HepG2 (cell line): ENCODE data around the gene THAP3. TPM values are rescaled to one million over a fixed set of nuclear protein-coding genes. Genes with fewer than 3 reads are reported as not detected.
A peak's percentile ranks its signal among the peaks of the same experiment; 100 is the strongest.

Experiments
- ATAC-seq: fragments of 200-7000 bp; cut with Tn5 transposase; 3 replicates; pipeline ENCODE4 v1.9.1; 2020; ENCODE audit warnings: mild to moderate bottlenecking, moderate library complexity
- BruUV-seq: library from RNA; stranded (reverse); fragments of 400-500 nt; replicated peaks from 2 replicates; lab custom pipeline; 2021; lab: Mats Ljungman, UMichigan
- CTCF ChIA-PET: fragments of 300-600 bp; formaldehyde crosslinking; extraction: SDS; loops from one replicate; lab custom pipeline; 2021; ENCODE audit warnings: low total read pairs, inconsistent platforms, low intra/inter-chr PET ratio; lab: Yijun Ruan, JAX
- POLR2A ChIA-PET: fragments of 350-600 bp; sonication (Branson Sonifier 250); formaldehyde crosslinking; loops from one replicate; lab custom pipeline; 2020; ENCODE audit warnings: antibody characterized with exemption, inconsistent platforms; lab: Yijun Ruan, JAX
- DNase-seq: peaks from one replicate; pipeline ENCODE4 v3.0.0-alpha.2; 2015; ENCODE audit warnings: low spot score
- FAIRE-seq: peaks from 3 replicates; lab custom pipeline; 2011; peaks lifted over from hg19 to GRCh38; lab: Jason Lieb, UNC
- H2AFZ ChIP-seq: one replicate; pipeline ENCODE4 v1.6.1; 2011; ENCODE audit warnings: low read length, inconsistent platforms
- H3K27ac ChIP-seq: fragments of 300-600 bp; 3 replicates; pipeline ENCODE4 v1.8.0; 2011; ENCODE audit warnings: mixed run types, mild to moderate bottlenecking, mixed read lengths, low read length, inconsistent platforms; ENCODE audit not compliant: insufficient read depth; ENCODE audit errors: extremely low read length
- H3K27me3 ChIP-seq, 2 experiments: fragments of 200-600 bp in 1 of 2; 2 replicates in 1 of 2; 3 replicates in 1 of 2; pipeline versions ENCODE4 v1.6.0 to v1.8.0; 2011; ENCODE audit warnings: low read length in 2 of 2, mild to moderate bottlenecking in 2 of 2, moderate library complexity in 2 of 2, inconsistent platforms in 1 of 2; ENCODE audit not compliant: insufficient read depth in 2 of 2, control insufficient read depth in 1 of 2
- H3K36me3 ChIP-seq, 2 experiments: fragments of 200-600 bp in 1 of 2; replicated peaks in 1 of 2; 2 replicates in 1 of 2; 3 replicates in 1 of 2; pipeline versions ENCODE4 v1.5.1 to v1.8.0; 2011; ENCODE audit warnings: low read length in 2 of 2, inconsistent platforms in 1 of 2; ENCODE audit not compliant: insufficient read depth in 2 of 2, control insufficient read depth in 1 of 2
- H3K4me1 ChIP-seq: 2 replicates; pipeline ENCODE4 v1.5.1; 2012; ENCODE audit warnings: low read length, inconsistent platforms; ENCODE audit not compliant: insufficient read depth
- H3K4me2 ChIP-seq: 2 replicates; pipeline ENCODE4 v1.6.0; 2011; ENCODE audit warnings: low read depth, low read length, inconsistent platforms
- H3K4me3 ChIP-seq, 3 experiments: fragments of 200-600 bp in 1 of 3; sonication (generic), shearing (Covaris generic) in 1 of 3; replicated peaks in 1 of 3; 2 replicates each; pipeline ENCODE4 v1.5.1; 2011 to 2016; ENCODE audit warnings: low read length in 3 of 3, inconsistent platforms in 2 of 3, low read depth in 2 of 3, mild to moderate bottlenecking in 2 of 3, control low read depth in 1 of 3, mixed read lengths in 1 of 3; ENCODE audit not compliant: insufficient read depth in 1 of 3
- H3K79me2 ChIP-seq: one replicate; pipeline ENCODE4 v1.6.1; 2011; ENCODE audit warnings: low read length, inconsistent platforms; ENCODE audit not compliant: insufficient read depth
- H3K9ac ChIP-seq: 2 replicates; pipeline ENCODE4 v1.6.0; 2011; ENCODE audit warnings: mild to moderate bottlenecking, low read depth, low read length, inconsistent platforms; ENCODE audit not compliant: insufficient read depth
- H3K9me3 ChIP-seq: 2 replicates; pipeline ENCODE4 v1.5.1; 2012; ENCODE audit warnings: mild to moderate bottlenecking, low read length
- H4K20me1 ChIP-seq: 2 replicates; pipeline ENCODE4 v1.6.0; 2011; ENCODE audit warnings: inconsistent platforms, mild to moderate bottlenecking, low read length, moderate library complexity; ENCODE audit not compliant: insufficient read depth
- AGO2 ChIP-seq: fragments of 200-400 bp; formaldehyde crosslinking; optimal IDR thresholded peaks from 2 replicates; pipeline ENCODE3; 2017; ENCODE audit warnings: mild to moderate bottlenecking, low read depth, low read length, moderate library complexity
- FOXA1 ChIP-seq, 2 experiments: fragments of 450-650 bp in 1 of 2; sonication (generic) in 1 of 2; formaldehyde crosslinking in 1 of 2; IDR thresholded peaks; 2 replicates each; pipeline versions ENCODE4 v1.4.0 to v1.6.1; 2016 to 2020; ENCODE audit warnings: missing genetic modification reagents in 1 of 2
- MTF1 ChIP-seq: sonication (generic); formaldehyde crosslinking; IDR thresholded peaks from 2 replicates; pipeline ENCODE4 v1.5.0; 2020; ENCODE audit warnings: missing genetic modification reagents
- POLR2A ChIP-seq, 2 experiments: IDR thresholded peaks; 2 replicates each; pipeline ENCODE4 v1.6.1; 2011; ENCODE audit warnings: low read depth in 2 of 2, low read length in 2 of 2, mild to moderate bottlenecking in 1 of 2, moderate library complexity in 1 of 2; ENCODE audit not compliant: insufficient read depth in 1 of 2
- ZNF687 ChIP-seq: sonication (generic); formaldehyde crosslinking; IDR thresholded peaks from 2 replicates; pipeline ENCODE4 v1.5.1; 2020; ENCODE audit warnings: mild to moderate bottlenecking, missing genetic modification reagents, moderate library complexity
- WGBS: methylation state at CpG from one replicate; pipeline ENCODE4 v1.1.6; 2017; ENCODE audit warnings: low lambda C conversion rate; 5-methylcytosine and 5-hydroxymethylcytosine counted together
- in situ Hi-C: cut with HindIII; loops from 2 replicates; pipeline ENCODE4 v1.10.0; 2017; ENCODE audit warnings: low pct_unique_long_range_greater_than_20kb; ENCODE audit not compliant: extremely low pct_ligation_motif_present
- intact Hi-C: fragments of 100-400 bp; cut with micrococcal nuclease; formaldehyde crosslinking; loops from one replicate; pipeline ENCODE4 v1.10.0; 2022; ENCODE audit not compliant: unreplicated experiment
- polyA plus RNA-seq, 8 experiments: library from polyadenylated mRNA; depleted of rRNA in 3 of 8; stranded (reverse) in 7 of 8; unstranded in 1 of 8; fragments of >200 nt; fragmentation: Illumina TruSeq in 4 of 8; extraction: Trizol in 4 of 8; gene quantifications; 2 replicates each; pipeline versions ENCODE4 v1.2.1 to v1.2.3, GENCODE V29; 2011 to 2016; ENCODE audit warnings: low read depth in 4 of 8, missing spikeins in 1 of 8, mixed read lengths in 1 of 8; ENCODE audit not compliant: insufficient read depth in 1 of 8
- total RNA-seq, 5 experiments: library from RNA; depleted of rRNA; stranded (reverse); fragments of >200 nt; fragmentation: Illumina TruSeq; extraction: Trizol; gene quantifications; 2 replicates each; pipeline ENCODE4 v1.2.3, GENCODE V29; 2016; ENCODE audit warnings: low read depth in 1 of 5

The THAP3 gene
- total and polyA plus RNA-seq, 2 of the 13 experiments (the other 11 are each of a cell fraction or from before 2014, with no cell fraction given): 10.3 to 14.9 TPM

- H3K4me3 ChIP-seq: no peak overlapping the region
- POLR2A ChIA-PET: interaction anchor here (0.9 to 2.2 kb wide), 5 partner anchors 9 to 15 kb away, joined by 3 to 8 read pairs (median 5); partner anchors contain the start of genes KLHL21 and ZBTB48
- H3K4me1 ChIP-seq: peaks cover 2% of the 10 kb centered on the region; the same call in 1 of the 2 replicates
- H2AFZ ChIP-seq: no peak overlapping the region
- no peak for DNase-seq
- no peak overlapping the region for H3K9ac ChIP-seq
- no TSS peak for BruUV-seq
- in situ Hi-C loops (no loop called here), intact Hi-C loops (no loop called here)
- H3K79me2 ChIP-seq: no peaks in the 10 kb centered on the region
- 95% methylated on average over 20 of the region's 25 CpGs for WGBS
- peaks cover 7% of the 10 kb centered on the region; the same call in 1 of the 2 replicates for H4K20me1 ChIP-seq
- H3K27me3 ChIP-seq: no peaks in the 10 kb centered on the region
- FAIRE-seq: no peak
- ATAC-seq: peak; percentile 11
- peaks cover 22 to 44% of the 10 kb centered on the region in 2 experiments for H3K36me3 ChIP-seq
- no peaks in the 10 kb centered on the region for H3K9me3 ChIP-seq
- H3K4me2 ChIP-seq: no peak overlapping the region
- TF ChIP-seq AGO2 (peak; percentile 11), ZNF687 (CRISPR knock-in tag) (0 out of 2 replicates have a peak, but pooled peaks have one; percentile 5), MTF1 (CRISPR knock-in tag) (no peak), POLR2A (IDR thresholded peaks at IDR 0.05; ENCODE audit: insufficient read depth in 1 of 2, low read depth in 2 of 2, low read length in 2 of 2) (peak in 1 of 2 experiments; percentile 13; a peak in 1 of 4 replicates), FOXA1 (IDR thresholded peaks at IDR 0.05) (no peak), FOXA1 (CRISPR knock-in tag; IDR thresholded peaks at IDR 0.05) (no peak)
- CTCF ChIA-PET: no interaction called here
- no peak overlapping the region for H3K27ac ChIP-seq
Measured at GRCh38 chr1:6588128-6588892, 36.4 kb upstream of the THAP3 start.
